ENCODE results near the gene CCDC188. TPM values are rescaled to one million over a fixed set of nuclear protein-coding genes. Genes with fewer than 3 reads are reported as not detected.

The CCDC188 gene
- polyA plus RNA-seq, 1 experiment: 6.5 TPM

GRCh38 chr22:20197407-20198030, 46.7 kb upstream of the CCDC188 start:
- peaks cover 8% of the 10 kb centered on the region for H3K27me3 ChIP-seq (ENCODE audit: control insufficient read depth, insufficient read depth, low read length)
- CTCF ChIA-PET: interaction anchor here (1.0 to 1.2 kb wide), 2 partner anchors 40 to 41 kb away, joined by 3 to 5 read pairs; no protein-coding TSS in a partner anchor

GRCh38 chr22:20196094-20196842, 45.4 kb upstream of the CCDC188 start:
- CTCF ChIA-PET: interaction anchor here (1.0 kb wide), 1 partner anchor 42 kb away, joined by 5 read pairs; no protein-coding TSS in a partner anchor
- no peak for DNase-seq (ENCODE audit: low read depth)
- POLR2A ChIA-PET: no interaction called here

More at GRCh38 chr22:20197407-20198030, 46.7 kb upstream of the CCDC188 start:
- no peak overlapping the region for H3K4me3 ChIP-seq (ENCODE audit: low read depth, low read length)
- no peak for TF ChIP-seq CTCF (IDR thresholded peaks at IDR 0.05; ENCODE audit: insufficient read depth, low read depth, low read length)
- H3K36me3 ChIP-seq (ENCODE audit: control insufficient read depth, insufficient read depth, low read length): no peaks in the 10 kb centered on the region
- no peak for DNase-seq (ENCODE audit: low read depth)
- POLR2A ChIA-PET: no interaction called here

GRCh38 chr22:20194681-20195593, 44.1 kb upstream of the CCDC188 start:
- Histone ChIP-seq H3K4me3 (ENCODE audit: low read depth, low read length) (no peak overlapping the region), H3K27me3 (ENCODE audit: control insufficient read depth, insufficient read depth, low read length) (peaks cover 8% of the 10 kb centered on the region), H3K36me3 (ENCODE audit: control insufficient read depth, insufficient read depth, low read length) (no peaks in the 10 kb centered on the region)
- ChIA-PET CTCF (no interaction called here), POLR2A (no interaction called here)
- no peak for DNase-seq (ENCODE audit: low read depth)
- TF ChIP-seq CTCF (IDR thresholded peaks at IDR 0.05; ENCODE audit: insufficient read depth, low read depth, low read length): no peak

More at GRCh38 chr22:20196094-20196842, 45.4 kb upstream of the CCDC188 start:
- peaks cover 8% of the 10 kb centered on the region for H3K27me3 ChIP-seq (ENCODE audit: control insufficient read depth, insufficient read depth, low read length)
- H3K36me3 ChIP-seq (ENCODE audit: control insufficient read depth, insufficient read depth, low read length): no peaks in the 10 kb centered on the region
- H3K4me3 ChIP-seq (ENCODE audit: low read depth, low read length): no peak overlapping the region
- no peak for TF ChIP-seq CTCF (IDR thresholded peaks at IDR 0.05; ENCODE audit: insufficient read depth, low read depth, low read length)

GRCh38 chr22:20193761-20194494, 43.1 kb upstream of the CCDC188 start:
- DNase-seq (ENCODE audit: low read depth): no peak
- ChIA-PET POLR2A (no interaction called here), CTCF (interaction anchor here (1.6 kb wide), 1 partner anchor 17 kb away, joined by 3 read pairs; no protein-coding TSS in a partner anchor)
- no peak for TF ChIP-seq CTCF (IDR thresholded peaks at IDR 0.05; ENCODE audit: insufficient read depth, low read depth, low read length)
- Histone ChIP-seq H3K27me3 (ENCODE audit: control insufficient read depth, insufficient read depth, low read length) (peaks cover 4% of the 10 kb centered on the region), H3K4me3 (ENCODE audit: low read depth, low read length) (no peak overlapping the region), H3K36me3 (ENCODE audit: control insufficient read depth, insufficient read depth, low read length) (no peaks in the 10 kb centered on the region)

Data from BJ (cell line).